CD4-positive, alpha-beta T cell treated with Interleukin-17A for 4 hours (primary cell): ENCODE results near the gene DUSP6.

ENCODE experiments used
- DNase-seq: peaks from one replicate; pipeline ENCODE4 v3.0.0-alpha.2; 2020; ENCODE audit warnings: mixed read lengths

DUSP6 gene

GRCh38 chr12:89352492-89353187 is at the start of gene DUSP6:
DUSP6 (minus strand) TSS chr12:89352501; CDS start chr12:89352039, 462 bp downstream.
- DNase-seq, result peak; percentile 80

DNA sequence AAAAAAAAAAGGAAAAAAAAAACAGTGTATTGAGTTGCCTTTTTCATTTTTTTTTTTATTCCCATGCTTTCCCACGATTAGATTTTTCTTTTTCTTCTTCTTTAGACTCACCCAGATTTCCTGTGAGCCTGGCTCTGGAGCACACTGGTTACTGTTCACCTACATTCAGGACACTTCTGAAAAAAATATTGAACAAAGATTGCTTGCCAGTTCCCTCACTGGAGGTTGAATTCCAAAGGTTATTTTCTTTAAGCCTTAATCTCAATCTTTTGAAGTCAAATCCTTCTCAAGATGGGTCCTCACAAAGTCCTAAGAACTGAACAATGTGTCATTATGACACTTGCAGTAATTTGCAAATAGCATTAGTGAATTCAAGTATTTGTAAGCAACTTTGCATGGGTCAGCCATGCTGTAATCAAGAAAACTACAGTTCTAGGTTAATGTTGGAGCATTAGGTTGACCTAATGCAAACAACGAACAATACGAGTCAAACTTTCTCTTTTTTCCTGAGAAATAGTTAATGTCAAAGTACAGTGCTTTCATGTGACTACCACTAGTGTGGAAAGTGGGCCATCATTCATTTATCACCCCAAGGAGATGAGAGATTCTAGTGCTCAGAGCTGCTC is 49.2 kb upstream of the DUSP6 start:
- DNase-seq, result no peak

DNA sequence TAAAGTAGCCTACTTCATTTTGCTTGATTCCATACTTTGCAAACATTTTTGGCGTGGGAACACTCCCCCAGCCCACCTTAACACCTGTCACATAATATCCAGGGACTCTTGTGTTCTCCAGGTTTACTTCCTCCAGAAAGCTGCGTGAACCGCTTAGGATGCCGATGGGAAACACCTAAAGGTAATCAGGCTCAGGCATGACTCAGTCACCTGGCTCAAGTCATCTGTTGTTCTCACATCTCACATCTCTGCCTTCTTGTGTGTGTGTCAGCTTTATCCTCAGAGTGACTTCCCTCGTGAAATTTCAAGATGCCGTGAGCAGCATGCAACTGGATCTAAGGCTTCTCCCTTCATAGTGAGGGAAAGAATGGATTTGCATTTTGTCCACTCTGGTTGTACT is 48.1 kb upstream of the DUSP6 start:
- DNase-seq, result no peak

GRCh38 chr12:89395712-89396111 is 43.4 kb upstream of the DUSP6 start:
- DNase-seq, result no peak

DNA sequence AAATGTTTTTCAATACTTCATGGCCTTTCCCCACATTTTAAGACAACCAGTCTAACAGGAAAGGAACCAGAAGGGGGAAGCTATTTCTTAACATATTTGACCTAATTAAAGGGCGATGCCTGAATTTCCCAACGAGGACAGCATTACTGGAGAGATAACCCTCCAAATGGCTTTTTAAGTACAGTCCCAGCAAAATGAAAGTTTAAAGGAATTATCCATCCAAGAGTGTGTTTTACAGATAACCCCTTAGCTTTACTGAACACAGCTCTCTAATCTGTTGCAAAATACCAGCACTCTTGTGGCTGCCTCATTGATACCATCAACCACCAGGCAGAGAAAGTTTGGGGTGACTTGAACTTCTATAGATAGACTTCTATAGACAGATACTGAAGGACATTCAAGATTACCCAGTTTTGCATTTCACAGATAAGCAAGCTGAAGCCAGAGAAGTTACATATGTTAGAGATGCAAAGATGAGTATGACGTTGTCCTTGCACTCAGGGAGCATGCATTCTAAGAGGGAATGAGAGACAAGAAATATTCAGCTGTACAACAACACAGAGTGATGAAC is 41.3 kb upstream of the DUSP6 start:
- no peak for DNase-seq

DNA sequence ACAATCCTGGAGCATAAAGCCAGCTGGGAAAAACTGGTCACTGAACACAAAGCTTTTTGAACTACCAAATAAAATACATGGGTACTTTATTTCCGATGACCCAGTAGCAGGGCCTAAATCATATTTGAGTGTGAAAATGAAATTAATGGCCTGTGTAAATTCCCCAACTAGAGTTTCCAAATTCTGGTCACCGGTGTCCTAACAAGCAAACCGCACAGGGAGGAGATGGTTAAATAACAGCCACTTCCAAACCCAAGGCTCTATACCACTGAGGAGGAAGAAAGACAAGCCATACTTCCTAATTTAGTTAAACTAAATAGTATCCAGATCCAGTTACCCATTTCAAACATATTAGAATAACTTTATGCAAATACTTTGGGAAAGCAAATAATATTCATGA is 40.1 kb upstream of the DUSP6 start:
- DNase-seq, result no peak

- DNase-seq, result no peak
These were observed 39.5 kb upstream of the DUSP6 start for GRCh38 chr12:89391726-89392336.

DNA sequence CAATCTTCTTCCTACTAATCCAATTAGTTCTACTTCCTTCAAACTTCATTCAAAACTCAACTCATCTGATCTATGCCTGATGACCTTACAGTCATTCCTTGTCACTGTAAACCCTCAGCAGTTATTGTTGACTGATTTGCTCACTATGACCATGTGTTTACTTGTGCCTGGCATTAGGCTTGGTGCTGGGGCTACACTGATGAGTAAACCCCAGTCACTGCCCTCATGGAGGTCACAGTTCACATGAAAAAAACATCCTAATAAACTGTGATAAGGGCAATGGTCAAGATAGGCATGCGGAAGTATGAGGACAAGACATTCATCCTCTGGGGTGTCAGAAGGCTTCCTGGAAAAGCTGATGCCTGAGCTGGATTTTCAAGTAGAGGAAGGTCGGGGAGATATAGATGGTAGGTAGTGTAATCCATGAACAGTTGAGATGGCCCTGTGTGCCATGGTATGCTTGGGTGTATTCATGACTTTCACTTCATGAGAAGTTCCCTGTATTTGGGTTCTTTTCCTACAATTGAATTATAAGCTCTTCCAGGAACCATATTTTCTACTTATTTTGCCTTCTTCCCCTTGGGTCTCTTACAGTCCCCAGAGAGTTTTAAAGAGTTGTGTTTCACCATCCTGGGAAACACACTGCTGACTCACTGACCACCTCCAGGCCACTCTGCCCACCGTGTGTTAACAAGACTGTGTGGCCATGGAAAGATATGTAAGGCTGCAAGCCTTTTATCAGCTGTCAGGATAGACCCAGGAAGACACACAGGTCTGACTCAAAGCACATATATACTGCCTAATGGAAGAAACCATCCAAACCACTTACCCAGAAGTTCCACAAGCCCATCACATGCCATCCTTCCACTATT is 38.7 kb upstream of the DUSP6 start:
- no peak for DNase-seq

- DNase-seq, result no peak
These were observed 37.7 kb upstream of the DUSP6 start for GRCh38 chr12:89389755-89390661.

- no peak for DNase-seq
These were observed 33.8 kb upstream of the DUSP6 start for GRCh38 chr12:89386138-89386537.

DNA sequence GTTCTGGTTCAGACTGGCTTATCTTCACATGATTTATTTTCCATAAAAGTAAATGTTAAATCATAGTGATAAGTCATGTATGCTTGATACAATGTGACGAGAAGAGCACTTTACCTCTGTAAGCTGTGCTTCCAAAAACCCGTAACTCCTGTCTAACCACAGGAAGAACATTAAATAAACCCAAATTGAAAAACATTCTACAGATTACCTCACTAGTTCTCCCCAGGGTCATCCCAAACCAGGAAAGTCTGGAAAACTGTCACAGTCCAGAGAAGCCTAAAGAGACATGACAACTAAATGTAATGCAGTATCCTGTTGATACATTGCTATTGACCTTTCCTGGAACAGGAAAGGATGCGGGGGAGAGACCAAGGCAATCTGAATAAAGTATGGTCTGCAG is 32.5 kb upstream of the DUSP6 start:
- no peak for DNase-seq

GRCh38 chr12:89384050-89384758 is 31.9 kb upstream of the DUSP6 start:
- DNase-seq, result no peak

- no peak for DNase-seq
These were observed 31.1 kb upstream of the DUSP6 start for GRCh38 chr12:89383235-89384049.

GRCh38 chr12:89382328-89382727 is 30.0 kb upstream of the DUSP6 start:
- no peak for DNase-seq

DNA sequence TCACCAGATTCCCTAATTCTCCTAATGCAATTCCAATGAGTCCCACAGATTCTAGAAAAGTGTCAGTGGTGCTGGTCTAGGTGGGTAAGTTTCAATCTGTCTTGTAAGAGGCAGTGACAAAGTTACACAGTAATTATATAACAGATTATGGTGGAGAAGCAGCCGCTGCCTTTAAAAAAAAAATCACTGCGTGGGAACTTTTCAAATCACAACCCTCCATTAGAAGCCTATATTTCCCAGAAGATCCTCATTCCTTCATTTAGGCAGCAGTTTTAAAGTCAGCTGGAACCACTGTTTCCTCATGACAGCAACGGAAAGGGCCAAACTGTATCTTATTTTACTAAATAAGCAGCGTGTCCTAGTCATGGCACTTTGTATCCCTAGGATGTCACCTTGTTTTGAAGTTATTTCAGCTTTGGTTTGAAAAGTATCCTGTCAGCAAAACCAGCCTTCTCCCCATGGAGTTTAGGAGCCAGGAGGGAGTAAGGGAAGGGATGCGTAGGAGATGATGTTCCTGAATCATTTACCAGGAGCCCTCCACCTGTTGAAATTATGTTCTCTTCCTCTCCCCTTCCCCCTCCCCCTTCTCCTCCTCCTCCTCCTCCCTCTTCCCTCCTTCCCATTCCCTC is 27.7 kb upstream of the DUSP6 start:
- DNase-seq, result no peak

GRCh38 chr12:89379148-89379838 is 27.0 kb upstream of the DUSP6 start:
- DNase-seq, result no peak

DNA sequence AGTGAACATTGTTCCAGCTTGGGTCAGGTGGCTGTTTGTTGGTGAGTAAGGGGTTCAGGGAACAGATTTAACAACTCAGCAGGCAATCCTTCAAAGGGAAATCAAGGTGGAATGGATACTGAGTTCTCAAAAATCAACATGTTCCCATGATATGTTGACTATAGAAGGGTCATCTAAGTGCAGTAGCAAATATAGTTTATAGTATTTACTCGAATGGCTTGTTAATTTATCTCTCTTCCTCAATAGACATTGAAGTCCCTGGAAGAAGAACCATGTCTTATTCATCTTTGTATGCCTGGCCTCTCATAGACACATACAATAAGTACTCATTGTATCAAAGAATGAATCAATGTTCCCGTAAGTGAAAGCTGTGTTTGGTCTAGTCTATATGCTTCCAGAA is 24.5 kb upstream of the DUSP6 start:
- no peak for DNase-seq

- no peak for DNase-seq
These were observed 23.9 kb upstream of the DUSP6 start for GRCh38 chr12:89376202-89376529.
